ENCODE measurements around the gene NDC80. TPM values are rescaled to one million over a fixed set of nuclear protein-coding genes. Genes with fewer than 3 reads are reported as not detected.

NDC80 gene
- total and polyA plus RNA-seq, 12 donors = 0.17 to 2.7 (median 0.34) TPM; not detected in 2

DNA sequence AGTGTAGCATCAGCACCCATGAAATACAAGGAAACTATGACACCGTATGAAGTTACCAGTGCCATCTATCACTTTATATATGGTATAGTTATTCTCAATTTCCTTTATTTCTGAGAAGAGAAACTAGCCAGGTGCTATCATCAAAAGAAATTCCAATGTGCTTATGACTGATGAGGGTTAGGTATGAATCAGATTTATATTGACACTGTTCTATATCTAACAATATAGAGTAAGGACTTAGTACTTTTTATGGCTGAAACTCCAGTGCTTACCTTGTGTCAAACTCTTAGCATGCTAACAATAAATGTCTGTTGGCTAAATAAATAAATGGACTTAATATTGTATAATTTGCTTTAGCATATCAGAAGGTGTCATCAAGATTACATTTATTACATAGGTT is 7.0 kb upstream of the NDC80 start:
- DNase-seq (no peak), ATAC-seq (no peak)
- Histone ChIP-seq H3K36me3 (peaks cover 0 to 73% (median 17%) of the 10 kb centered on the region in 9 donors), H3K9me3 (no peaks in the 10 kb centered on the region), H3K27ac (no peak overlapping the region), H3K4me3 (no peak overlapping the region), H3K27me3 (no peaks in the 10 kb centered on the region), H3K4me1 (peaks cover 0 to 7% (median under 1%) of the 10 kb centered on the region in 9 donors)
- intact Hi-C loops (cut with DNase I) = loop anchor here in 1 of 10 donors (10.0 kb wide), 1 partner anchor 1140 kb away; no protein-coding TSS in a partner anchor
- WGBS, 2 donors = 97 to 98% methylated on average over 1 of the region's 1 CpG
- TF ChIP-seq, protein P1, sequence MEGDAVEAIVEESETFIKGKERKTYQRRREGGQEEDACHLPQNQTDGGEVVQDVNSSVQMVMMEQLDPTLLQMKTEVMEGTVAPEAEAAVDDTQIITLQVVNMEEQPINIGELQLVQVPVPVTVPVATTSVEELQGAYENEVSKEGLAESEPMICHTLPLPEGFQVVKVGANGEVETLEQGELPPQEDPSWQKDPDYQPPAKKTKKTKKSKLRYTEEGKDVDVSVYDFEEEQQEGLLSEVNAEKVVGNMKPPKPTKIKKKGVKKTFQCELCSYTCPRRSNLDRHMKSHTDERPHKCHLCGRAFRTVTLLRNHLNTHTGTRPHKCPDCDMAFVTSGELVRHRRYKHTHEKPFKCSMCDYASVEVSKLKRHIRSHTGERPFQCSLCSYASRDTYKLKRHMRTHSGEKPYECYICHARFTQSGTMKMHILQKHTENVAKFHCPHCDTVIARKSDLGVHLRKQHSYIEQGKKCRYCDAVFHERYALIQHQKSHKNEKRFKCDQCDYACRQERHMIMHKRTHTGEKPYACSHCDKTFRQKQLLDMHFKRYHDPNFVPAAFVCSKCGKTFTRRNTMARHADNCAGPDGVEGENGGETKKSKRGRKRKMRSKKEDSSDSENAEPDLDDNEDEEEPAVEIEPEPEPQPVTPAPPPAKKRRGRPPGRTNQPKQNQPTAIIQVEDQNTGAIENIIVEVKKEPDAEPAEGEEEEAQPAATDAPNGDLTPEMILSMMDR (IDR thresholded peaks at IDR 0.05) = no peak

- intact Hi-C loops (cut with DNase I) = loop anchor here in 1 of 10 donors (10.0 kb wide), 1 partner anchor 1137 kb away; no protein-coding TSS in a partner anchor
- H3K36me3 ChIP-seq = peaks cover 0 to 43% (median 3%) of the 10 kb centered on the region in 9 donors
- no peak overlapping the region for H3K27ac ChIP-seq
- no peak overlapping the region for H3K4me3 ChIP-seq
- H3K4me1 ChIP-seq = peaks cover 0 to 35% (median 18%) of the 10 kb centered on the region in 9 donors
- H3K9me3 ChIP-seq = no peaks in the 10 kb centered on the region
- DNase-seq (no peak), ATAC-seq (no peak)
- H3K27me3 ChIP-seq = no peaks in the 10 kb centered on the region
- 81 to 83% methylated on average over 6 of the region's 6 CpGs for WGBS, 2 donors
- TF ChIP-seq, protein P1 (IDR thresholded peaks at IDR 0.05) = no peak
Observed at GRCh38 chr18:2568129-2568528, 3.2 kb upstream of the NDC80 start.

- no peak for ATAC-seq
- intact Hi-C loops (cut with DNase I) = loop anchor here in 1 of 10 donors (10.0 kb wide), 1 partner anchor 1136 kb away; no protein-coding TSS in a partner anchor
- H3K27me3 ChIP-seq = no peaks in the 10 kb centered on the region
- 93 to 97% methylated on average over 3 of the region's 3 CpGs for WGBS, 2 donors
- H3K4me3 ChIP-seq = no peak overlapping the region
- H3K36me3 ChIP-seq = peaks cover 0 to 38% (median 3%) of the 10 kb centered on the region in 9 donors
- DNase-seq = no peak
- TF ChIP-seq, protein P1 (IDR thresholded peaks at IDR 0.05) = no peak
- H3K9me3 ChIP-seq = no peaks in the 10 kb centered on the region
- peaks cover 0 to 40% (median 18%) of the 10 kb centered on the region in 9 donors for H3K4me1 ChIP-seq
- no peak overlapping the region for H3K27ac ChIP-seq
Observed at GRCh38 chr18:2568605-2569004, 2.8 kb upstream of the NDC80 start.

DNA sequence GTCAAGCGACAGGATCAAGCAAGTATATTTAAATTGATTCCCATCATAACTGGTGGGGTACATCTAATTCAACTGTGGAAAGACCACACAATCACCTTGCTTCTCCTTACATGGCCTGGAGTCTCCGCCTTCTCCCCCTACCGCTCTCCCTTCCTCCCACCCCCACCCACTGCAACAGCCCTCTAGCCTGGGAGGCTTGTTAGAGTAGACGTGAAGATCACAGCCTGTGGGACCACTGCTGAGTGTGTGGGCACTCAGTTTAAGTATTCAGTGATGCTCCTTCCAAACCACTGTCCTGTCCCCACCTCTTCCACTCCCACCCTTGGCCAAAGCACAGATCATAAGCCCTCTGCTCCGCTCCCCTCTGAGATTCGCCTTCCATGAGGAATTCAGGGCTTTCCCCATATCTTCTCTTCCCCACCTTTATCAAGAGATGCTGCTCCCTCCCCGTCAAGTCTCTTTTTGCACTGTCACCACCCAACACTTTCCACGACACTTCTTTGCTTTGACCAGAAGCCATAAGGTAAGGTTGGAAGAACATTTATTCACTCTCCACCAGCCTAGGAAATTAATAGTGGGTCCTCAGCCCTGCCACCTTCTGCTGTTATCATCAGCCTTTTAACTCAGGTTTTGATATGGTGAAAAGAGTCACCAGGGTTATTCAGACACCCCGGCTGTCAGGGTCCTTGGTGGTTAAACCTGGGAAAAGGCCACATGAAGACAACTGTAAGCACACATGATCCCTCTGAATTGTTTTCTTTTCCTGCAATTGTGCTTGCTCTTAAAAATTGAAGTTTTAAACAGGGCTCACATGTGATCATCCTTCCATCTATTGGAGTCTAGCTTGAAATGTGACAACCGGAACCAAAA is 1.8 kb upstream of the NDC80 start:
- DNase-seq (no peak), ATAC-seq (no peak)
- WGBS, 2 donors = 77 to 81% methylated on average over 10 of the region's 10 CpGs
- TF ChIP-seq, protein P1 (IDR thresholded peaks at IDR 0.05) = no peak
- Histone ChIP-seq H3K9me3 (no peaks in the 10 kb centered on the region), H3K36me3 (peaks cover 0 to 30% (median 3%) of the 10 kb centered on the region in 9 donors), H3K4me3 (peak overlapping the region in 6 of 10 donors; percentile 69 to 88 (median 72)), H3K27me3 (no peaks in the 10 kb centered on the region), H3K27ac (peak overlapping the region in 2 of 10 donors; percentile 99), H3K4me1 (peaks cover 0 to 46% (median 18%) of the 10 kb centered on the region in 9 donors)
- intact Hi-C loops (cut with DNase I) = loop anchor here in 9 of 10 donors (2.0 to 10.0 kb wide), 6 partner anchors 68 to 1135 kb away; partner anchors contain the start of gene SMCHD1 (in 8 of the 9)

All from heart right ventricle (tissue), 16 donors.